Adipose tissue (tissue), 3 donors: ENCODE measurements around the gene METTL8. TPM values are rescaled to one million over a fixed set of nuclear protein-coding genes. Genes with fewer than 3 reads are reported as not detected.
"Not testable (repeated sequence)": the region's sequence is repeated elsewhere in the genome, so short reads cannot be mapped to it uniquely, and the experiment has no call there.

Source experiments
- H3K27ac ChIP-seq: one replicate; pipeline ENCODE4 v1.5.1; 2013; ENCODE audit warnings: low read depth, low read length
- WGBS, 3 donors: extraction: QIAGEN DNeasy Blood & Tissue Kit; methylation state at CpG; one replicate each; pipeline ENCODE4 v1.1.7; 2013; 5-methylcytosine and 5-hydroxymethylcytosine counted together
- polyA plus RNA-seq, 3 donors: library from polyadenylated mRNA; stranded (reverse); fragments of 200-250 nt; gene quantifications; one replicate each; pipeline ENCODE4 v1.2.3, GENCODE V29; 2013
- donor health status: healthy with polysubstance abuse.
- donor health status: Bipolar disorder and iron deficiency.
- donor health status: healthy.

The METTL8 gene
- polyA plus RNA-seq, 3 donors, result 2.8 to 8.1 (median 3.8) TPM

GRCh38 chr2:171432206-171432968, 1.4 kb downstream of the METTL8 start:
- WGBS, 3 donors, result 61 to 77% (median 70%) methylated on average over 4 of the region's 4 CpGs
- H3K27ac ChIP-seq, result no peak overlapping the region

- WGBS, 3 donors, result 97 to 99% (median 98%) methylated on average over 9 of the region's 9 CpGs
- H3K27ac ChIP-seq, result no peak overlapping the region
Observed at GRCh38 chr2:171431677-171432167, 2.1 kb downstream of the METTL8 start.

DNA sequence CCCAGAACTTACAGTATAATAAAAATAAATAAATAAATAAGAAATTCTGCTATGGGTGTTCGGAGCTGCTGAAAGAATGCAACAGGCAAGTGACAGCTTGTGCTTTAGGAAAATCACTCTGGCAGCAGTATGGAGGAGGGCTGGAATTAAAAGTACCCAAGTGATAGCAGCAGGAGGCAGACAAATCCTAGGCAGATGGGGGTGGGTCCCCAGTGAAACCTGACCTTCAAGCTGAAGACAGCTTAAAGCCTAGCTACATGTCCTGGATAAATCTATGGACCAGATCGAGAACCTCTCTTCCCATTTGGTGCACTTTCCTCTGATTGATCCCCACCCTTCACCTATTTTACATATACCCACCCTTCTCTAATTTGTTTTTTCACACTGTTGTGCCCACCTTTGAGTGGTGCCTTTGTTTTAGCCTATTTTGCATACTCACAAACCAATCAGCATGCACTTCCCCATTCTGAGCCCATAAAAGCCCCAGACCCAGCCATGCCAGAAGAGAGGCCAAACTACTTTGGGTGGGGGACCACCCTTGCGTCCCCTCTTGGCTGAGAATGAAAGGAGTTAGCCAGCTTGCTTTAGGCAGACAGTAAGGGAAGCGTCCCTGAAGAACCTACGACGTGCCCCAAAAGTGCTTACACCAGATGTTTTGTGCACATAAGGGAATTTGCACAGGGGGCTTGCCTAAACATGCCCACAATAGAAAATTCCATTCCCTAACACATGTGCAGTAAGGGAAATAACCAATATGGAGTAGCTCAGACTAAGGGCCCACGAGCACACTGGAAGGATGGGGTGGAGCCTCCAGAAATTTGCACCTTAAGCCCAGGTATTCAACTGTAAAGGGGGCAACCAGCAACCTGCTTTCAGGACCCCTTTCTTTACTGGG, 3.0 kb downstream of the METTL8 start:
- H3K27ac ChIP-seq, result no peak overlapping the region
- WGBS, 3 donors, result 95 to 97% (median 97%) methylated on average over 7 of the region's 7 CpGs

DNA sequence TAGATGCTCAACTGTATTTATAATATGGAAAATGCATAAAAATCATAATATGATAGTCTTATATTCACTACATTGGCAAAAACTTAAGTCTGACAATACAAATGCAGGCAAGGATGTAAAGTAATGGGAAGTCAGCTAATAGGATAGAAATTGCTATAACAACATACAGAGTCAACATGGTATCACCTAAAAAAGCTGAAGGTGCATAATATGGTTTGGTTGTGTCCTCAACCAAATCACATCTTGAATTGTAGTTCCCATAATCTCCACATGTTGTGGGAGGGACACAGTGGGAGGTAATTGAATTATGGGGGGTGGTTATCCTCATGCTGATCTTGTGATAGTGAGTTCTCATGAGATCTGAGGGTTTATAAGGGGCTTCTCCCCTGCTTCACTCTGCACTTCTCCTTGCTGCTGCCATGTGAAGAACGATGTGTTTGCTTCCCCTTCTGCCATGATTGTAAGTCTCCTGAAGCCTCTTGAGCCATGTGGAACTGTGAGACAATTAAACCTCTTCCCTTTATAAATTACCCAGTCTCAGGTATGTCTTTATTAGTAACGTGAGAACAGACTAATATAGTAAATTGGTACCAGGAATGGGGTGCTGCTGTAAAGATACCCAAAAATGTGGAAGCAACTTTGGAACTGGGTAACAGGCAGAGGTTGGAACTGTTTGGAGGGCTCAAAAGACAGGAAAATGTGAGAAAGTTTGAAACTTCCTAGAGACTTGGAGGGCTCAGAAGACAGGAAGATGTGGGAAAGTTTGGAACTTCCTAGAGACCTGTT, 10.9 kb downstream of the METTL8 start:
- WGBS, 3 donors, result 93 to 94% (median 93%) methylated on average over 2 of the region's 2 CpGs
- H3K27ac ChIP-seq, result not testable (repeated sequence)

DNA sequence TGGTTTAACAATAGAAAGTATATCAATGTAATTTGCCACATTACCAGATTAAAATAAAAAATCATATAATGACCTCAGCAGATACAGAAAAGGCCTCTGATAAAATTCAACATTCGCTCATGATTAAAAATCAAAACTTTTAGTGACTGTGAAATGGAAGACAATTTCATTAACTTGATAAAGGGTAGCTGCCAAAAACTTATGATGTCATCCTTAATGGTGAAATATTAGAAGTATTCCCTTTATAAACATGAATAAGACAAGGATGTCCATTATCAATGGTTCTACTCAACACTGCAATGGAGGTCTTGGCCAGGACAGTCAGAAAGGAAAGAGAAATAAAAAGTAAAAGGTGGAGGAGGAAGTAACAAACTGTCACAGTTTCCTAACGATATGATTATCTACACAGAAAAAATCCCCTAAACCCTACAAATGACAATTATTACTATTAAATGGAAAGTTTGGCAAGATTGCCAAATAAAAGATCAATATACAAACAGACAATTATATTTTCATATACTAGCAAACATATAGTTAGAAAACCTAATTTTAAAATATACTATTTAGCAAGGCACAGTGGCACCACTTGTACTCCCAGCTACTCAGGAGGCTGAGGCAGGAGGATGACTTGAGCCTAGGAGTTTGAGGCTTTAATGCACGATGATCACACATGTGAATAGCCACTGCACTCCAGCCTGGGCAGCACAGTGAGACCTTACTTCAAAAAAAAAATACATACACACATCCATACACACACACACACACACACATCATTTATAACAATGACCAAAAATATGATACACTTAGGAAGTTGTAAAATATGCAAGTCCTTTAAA, 12.8 kb downstream of the METTL8 start:
- WGBS, 3 donors, result 79 to 86% (median 82%) methylated on average over 3 of the region's 3 CpGs
- H3K27ac ChIP-seq, result no peak overlapping the region

GRCh38 chr2:171419333-171419732, 14.5 kb downstream of the METTL8 start:
- 70 to 84% (median 83%) methylated on average over 2 of the region's 2 CpGs for WGBS, 3 donors

GRCh38 chr2:171416009-171416926, 17.5 kb downstream of the METTL8 start:
- WGBS, 3 donors, result 28 to 36% (median 35%) methylated on average over 7 of the region's 7 CpGs
- no peak overlapping the region for H3K27ac ChIP-seq

More at GRCh38 chr2:171419333-171419732, 14.5 kb downstream of the METTL8 start:
- H3K27ac ChIP-seq, result no peak overlapping the region

- H3K27ac ChIP-seq, result not testable (repeated sequence)
- WGBS, 3 donors, result 78 to 93% (median 89%) methylated on average over 4 of the region's 4 CpGs
Observed at GRCh38 chr2:171414645-171415044, 19.1 kb downstream of the METTL8 start.

- WGBS, 3 donors, result 50 to 73% (median 59%) methylated on average over 2 of the region's 2 CpGs
- H3K27ac ChIP-seq, result no peak overlapping the region
Observed at GRCh38 chr2:171412571-171413175, 21.1 kb downstream of the METTL8 start.

GRCh38 chr2:171411791-171412483, 21.9 kb downstream of the METTL8 start:
- 74 to 90% (median 77%) methylated on average over 2 of the region's 2 CpGs for WGBS, 3 donors

GRCh38 chr2:171411214-171411613, 22.6 kb downstream of the METTL8 start:
- WGBS, 3 donors, result 60 to 80% (median 63%) methylated on average over 1 of the region's 1 CpG
- no peak overlapping the region for H3K27ac ChIP-seq

More at GRCh38 chr2:171411791-171412483, 21.9 kb downstream of the METTL8 start:
- no peak overlapping the region for H3K27ac ChIP-seq

- H3K27ac ChIP-seq, result no peak overlapping the region
Observed at GRCh38 chr2:171410624-171411023, 23.2 kb downstream of the METTL8 start.

GRCh38 chr2:171410101-171410500, 23.7 kb downstream of the METTL8 start:
- WGBS, 3 donors, result 73 to 79% (median 78%) methylated on average over 4 of the region's 4 CpGs
- H3K27ac ChIP-seq, result no peak overlapping the region

DNA sequence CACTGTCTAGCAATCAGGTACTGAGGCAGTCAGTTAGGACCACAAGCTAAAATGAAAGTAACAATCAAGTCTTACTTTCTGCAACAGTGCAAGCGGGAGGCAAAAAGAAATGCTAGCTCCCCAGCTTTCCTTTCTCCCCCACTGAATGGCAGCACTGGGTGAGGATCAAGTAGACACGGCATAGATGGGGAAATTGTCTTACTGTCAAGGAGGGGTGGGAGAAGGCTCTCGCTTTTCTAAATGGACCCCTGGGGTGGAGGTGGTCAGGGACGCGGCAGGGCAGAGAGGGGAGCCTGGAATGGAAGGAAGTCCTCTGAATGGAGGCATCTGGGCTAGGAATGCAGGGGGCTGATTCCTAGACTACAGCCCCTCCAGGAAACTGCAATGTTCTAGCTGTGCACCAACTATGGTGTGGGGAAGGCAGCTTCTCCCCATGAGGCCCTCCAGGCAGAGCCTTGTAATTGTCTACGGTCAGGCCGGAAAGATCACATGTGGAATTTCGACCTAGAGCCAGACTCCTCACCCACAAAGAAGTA, 24.3 kb downstream of the METTL8 start:
- 68 to 84% (median 76%) methylated on average over 8 of the region's 8 CpGs for WGBS, 3 donors
- H3K27ac ChIP-seq, result no peak overlapping the region

DNA sequence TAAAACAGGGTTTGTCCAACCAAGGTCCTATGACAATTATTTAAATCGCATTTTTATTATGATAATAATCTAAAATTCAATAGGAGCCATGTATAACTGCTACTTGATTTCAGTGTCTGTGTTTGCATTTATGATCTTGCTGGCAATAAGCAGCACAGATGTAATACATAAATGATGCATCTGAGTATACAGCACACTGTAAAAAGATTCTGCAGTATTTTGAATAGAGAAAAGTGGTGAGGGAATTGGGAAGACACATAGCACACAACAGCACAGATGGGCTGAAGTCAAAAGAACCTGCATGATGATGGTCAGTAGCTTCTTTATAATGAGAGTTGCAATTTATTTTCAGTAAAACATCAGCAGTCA, 26.1 kb downstream of the METTL8 start:
- WGBS, 3 donors, result 95 to 98% (median 95%) methylated on average over 1 of the region's 1 CpG
- no peak overlapping the region for H3K27ac ChIP-seq
